Measurements from ENCODE around the gene PROX2.

The PROX2 gene

DNA sequence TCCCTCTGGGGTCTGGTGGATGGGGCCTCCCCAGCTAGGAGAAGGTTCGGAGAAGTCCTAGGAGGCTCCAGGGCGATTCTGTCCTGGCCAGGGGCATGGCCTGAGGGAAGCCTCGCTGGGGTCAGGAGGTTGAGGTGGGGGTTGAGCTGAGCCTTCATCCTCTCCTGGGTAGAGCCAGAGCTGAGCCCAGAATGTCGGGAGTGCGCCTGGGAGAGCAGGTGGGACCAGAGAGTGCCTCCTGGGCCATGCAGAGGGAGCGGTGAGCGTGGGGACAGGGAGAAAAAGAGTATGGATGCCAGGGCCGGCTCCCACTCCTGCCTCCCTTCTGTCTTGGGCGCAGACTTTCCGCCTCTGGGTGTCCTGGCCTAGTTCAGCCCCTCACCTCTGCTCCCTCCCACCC, 34.0 kb upstream of the PROX2 start:
- no peak for DNase-seq (ENCODE audit: low read depth in 2 of 2, low spot score in 1 of 2)

DNA sequence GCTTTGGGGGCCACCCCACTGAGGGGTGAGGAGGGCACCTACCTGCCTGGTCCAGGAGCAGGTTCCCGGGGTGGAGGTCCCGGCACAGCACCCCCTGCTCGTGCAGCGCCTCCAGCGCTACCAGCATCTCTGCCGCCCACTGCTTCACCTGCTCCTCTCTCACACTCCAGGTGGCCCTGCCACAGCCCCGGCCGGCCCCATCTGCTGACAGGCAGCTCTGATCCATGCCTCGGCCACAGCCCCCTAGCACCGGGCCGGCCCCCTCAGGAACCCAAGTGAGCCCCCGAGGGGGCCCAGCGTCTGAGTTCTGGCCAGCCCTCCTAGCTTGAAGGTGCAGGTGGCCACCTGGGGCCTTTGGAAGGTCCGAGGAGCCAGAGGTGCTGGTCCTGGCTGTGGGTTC, 33.6 kb upstream of the PROX2 start:
- no peak for DNase-seq (ENCODE audit: low read depth in 2 of 2, low spot score in 1 of 2)

DNA sequence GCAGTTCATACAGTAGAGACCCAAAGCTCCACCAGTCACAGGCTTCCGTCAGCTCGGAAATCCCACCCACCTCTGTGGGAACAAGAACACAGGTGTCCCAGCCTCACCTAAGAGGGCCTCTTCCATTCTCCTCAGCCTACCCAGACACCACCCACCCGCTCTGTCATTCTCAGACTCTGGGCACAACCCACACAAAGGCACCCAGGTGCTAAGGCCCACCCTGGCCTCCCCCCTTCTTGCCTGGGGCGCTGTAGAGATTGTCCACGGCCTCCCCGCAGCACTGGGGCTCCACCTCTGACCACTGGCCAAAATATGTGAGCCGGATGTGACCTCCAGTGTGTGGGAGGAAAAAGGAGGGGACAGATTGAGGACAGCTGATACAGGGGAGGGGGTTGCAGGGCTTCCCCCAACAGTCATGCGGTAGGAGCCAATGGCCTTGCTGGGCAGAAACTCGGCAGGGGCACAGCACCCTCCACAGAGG, 33.0 kb upstream of the PROX2 start:
- no peak for DNase-seq (ENCODE audit: low read depth in 2 of 2, low spot score in 1 of 2)

DNA sequence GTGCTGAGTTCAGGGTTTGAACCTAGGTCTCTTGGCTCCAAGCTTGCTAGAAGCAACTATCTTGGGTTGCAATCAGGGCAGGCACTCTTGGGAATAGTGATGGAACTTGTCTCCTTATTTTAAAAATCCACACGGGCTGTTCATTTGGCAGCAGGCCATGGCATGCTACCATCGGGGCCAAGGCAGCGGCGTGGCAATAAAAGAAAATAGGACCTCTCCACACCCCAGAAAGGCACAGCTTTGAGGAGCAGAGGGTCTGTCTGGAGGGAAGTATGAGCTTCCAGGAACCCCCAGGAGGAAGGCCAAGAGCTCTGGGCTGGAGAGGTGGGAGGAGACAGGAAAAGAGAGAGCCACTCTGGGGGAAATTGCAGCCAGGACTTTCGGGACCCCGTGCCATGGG, 31.8 kb upstream of the PROX2 start:
- DNase-seq (ENCODE audit: low read depth in 2 of 2, low spot score in 1 of 2): no peak

DNA sequence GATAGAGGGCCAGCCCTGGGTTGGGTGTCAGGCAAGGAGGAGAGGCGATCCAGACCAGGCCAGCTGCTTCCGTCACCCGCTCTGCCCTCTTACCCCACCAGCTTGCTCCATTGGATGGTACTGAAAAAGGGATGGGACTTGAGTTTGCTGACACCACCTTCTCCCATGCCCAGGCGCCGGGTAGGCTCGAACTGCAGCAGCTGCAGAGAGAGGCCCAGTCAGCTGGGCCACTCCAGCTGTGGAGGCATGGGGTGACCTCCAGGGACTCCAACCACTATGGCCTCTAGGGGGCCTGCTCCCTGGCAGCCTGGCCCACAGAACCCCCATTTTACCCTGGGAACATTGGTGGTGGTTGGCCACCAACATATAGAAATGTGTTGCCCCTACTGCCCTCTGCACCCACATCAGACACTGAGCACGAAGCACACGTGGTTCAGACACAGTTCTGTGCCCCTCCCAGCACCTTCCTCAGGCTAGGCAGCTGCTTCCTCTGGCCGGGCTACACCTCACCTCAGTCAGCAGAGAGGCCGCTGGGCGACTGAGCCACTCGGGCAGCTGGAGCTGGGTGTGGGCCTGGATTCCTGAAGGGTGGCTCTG, 31.1 kb upstream of the PROX2 start:
- DNase-seq (ENCODE audit: low read depth in 2 of 2, low spot score in 1 of 2): no peak

DNA sequence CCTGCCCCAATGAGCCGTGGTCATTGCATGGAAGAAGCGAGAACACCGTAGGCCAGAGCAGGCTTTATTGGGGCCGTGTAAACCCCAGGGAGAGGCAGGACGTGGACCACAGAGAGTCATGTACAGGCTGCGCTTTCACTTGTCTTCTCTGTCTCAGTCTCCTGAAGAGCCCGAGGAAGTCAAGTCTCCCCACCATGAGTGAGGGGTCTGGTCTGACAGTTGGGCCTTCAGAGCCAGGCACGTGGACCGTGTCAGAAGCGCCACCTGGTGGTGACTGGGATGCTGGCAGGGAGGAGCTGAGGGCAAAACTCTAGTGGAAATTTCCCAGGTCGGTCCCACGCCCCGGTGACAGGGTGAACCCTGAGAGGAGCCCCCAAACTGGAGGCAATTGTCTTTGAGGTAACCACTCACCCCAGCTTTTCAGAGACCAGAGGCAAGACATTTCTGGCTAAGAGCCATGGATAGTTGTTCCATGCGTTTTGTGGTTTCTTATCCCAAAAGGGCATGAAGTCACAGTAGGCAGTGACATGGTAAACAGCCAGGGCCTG, 29.7 kb upstream of the PROX2 start:
- peak; percentile 65 to 76 for DNase-seq (ENCODE audit: low read depth in 2 of 2, low spot score in 1 of 2)

DNA sequence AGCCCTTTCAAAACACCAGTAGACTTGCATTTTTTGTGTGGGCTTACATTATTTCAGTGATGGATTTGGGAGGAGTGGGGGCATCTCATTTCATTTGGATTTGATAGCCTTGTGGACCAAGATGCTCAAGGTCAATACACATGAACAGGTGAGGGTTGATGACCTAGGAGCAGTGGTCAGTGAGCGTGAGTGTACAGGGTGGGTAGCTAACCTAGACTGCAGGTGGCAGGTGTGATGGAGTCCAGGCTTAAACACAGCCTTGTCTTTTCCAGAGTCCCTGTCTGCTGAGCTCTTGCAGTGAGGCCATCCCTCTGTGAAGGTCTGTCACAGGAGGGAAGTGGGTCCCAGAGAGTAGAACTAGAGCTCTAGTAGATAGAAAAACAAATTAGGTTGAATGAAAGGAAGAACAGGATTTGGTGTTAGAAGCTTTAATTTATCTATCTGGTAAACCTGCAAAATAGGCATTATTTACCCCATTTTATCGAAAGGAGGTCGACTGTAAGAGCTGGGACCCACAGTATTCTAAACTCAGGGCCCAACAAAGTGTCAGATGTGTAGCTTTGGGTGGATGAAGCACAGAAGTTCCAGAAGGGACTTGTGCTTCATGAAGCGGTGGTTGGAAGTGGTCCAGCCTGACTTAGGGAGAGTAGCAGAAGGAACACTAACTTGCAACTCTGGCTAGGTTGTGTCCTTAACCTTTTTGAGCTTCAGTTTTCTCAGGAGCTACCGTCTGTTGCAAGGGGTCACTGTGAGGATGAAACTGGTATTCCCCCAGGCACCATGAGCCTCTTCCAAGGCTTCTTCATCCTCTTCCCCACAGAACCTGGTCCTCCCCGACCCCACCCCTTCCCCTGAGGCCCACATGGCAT, 28.9 kb upstream of the PROX2 start:
- no peak for DNase-seq (ENCODE audit: low read depth in 2 of 2, low spot score in 1 of 2)

DNA sequence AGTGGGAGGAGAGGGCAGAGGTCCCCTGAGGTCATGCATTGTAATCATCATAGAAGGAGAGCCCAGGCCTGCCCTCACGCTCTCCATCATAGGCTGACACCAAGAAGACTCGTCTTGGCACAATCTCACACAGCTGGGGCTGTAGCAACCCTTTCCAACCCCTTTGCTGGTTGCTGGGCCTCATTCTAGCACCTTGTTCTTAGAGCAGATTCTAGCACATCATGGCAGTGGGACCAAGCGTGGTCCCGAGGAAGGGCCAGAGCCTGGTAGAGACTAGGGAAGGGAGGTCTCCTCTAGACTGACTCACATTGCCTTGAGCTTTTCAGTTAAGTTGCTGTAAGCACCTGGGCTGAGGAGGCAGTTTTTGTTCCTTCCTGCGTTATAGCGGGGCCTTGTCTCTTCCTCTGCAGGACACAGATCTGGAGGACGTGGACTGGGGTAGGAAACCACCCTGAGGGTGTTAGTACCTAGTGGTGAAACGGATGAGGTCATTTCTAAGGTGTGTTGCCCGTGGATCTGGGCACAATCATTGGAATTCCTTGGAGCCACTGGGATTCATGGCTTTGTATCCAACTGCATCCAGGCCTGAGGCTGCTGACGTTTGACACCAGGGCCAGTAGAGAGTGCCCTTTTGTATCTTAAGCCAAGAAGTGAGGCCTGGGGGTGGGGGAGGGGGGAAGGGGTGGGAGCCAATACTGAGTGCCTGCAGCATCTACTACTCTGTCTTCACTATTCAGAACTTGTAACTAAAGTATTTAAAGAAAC, 27.2 kb upstream of the PROX2 start:
- no peak for DNase-seq (ENCODE audit: low read depth in 2 of 2, low spot score in 1 of 2)

DNA sequence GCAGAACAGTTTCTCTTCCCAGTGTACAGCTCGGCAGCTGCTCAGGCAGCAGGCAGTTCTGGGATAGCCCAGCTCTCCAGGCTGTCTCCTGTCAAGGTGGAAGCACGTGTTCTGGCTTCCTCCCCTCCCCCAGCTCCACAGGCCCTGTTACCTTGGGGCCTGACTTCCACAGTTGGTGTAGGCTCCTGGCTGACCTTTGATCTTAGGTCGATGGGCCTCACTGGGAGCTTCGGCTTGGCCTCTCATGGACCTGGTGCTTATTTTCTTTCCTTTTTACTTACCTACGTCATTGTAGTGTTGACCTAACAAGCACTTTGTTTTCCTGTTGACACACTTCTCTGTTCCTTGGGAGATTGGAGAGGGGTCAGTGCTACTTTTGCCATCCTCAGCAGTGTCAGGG, 22.7 kb upstream of the PROX2 start:
- DNase-seq (ENCODE audit: low read depth in 2 of 2, low spot score in 1 of 2): no peak

DNA sequence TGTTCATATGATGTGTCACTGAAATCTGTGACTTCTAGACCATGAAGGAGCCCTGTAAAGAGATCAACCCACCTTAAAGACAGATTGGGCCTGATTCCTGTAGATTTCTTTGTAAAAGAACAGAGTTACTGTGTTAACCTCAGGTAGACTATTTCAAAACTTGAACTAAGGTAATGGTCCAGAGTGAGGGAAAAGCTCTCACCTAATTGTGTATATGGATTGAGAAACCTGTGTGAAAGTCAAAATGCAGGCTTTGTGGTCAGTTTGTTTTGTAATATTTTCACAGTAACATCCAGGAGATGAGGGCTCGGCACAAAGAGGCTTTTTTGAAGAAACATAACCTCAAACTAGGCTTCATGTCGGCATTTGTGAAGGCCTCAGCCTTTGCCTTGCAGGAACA, 22.1 kb upstream of the PROX2 start:
- no peak for DNase-seq (ENCODE audit: low read depth in 2 of 2, low spot score in 1 of 2)

DNA sequence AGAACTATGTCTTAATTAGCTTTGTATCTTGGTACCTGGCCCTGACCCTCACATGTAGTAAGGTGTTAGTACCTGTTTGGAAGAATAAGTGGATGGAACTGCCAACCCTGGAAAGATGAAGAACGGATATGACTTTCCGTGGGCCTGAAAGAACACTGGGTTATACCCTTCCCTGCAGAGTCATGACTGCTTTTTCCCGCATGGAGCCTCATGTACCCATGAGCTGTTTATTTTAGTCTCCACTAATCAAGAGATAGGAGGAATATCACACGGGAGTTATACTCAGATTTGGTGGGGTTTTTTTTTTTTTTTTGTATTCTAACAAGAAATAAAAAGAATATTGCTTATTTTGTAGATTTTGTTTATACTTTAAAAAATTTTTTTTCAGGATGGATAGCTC, 21.7 kb upstream of the PROX2 start:
- DNase-seq (ENCODE audit: low read depth in 2 of 2, low spot score in 1 of 2): no peak

DNA sequence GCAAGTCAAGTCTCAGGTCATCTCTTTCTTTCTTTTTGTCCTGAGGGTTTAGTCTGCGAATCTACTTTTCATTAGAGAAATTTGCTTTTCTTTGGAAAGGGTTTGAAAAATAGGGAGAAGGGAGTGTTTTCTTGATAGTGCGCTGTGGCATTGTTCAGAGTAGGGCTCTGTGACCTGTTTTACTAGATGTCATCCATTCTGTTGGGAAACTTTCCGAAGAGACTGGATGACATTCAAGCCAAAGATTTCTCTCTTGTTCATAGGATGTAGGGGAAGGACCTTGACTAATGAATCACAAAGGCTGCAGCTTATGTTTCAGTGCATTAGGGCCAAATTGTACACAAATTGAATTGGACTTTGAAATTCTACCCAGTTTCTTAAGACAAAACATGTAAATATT, 20.5 kb upstream of the PROX2 start:
- DNase-seq (ENCODE audit: low read depth in 2 of 2, low spot score in 1 of 2): no peak

DNA sequence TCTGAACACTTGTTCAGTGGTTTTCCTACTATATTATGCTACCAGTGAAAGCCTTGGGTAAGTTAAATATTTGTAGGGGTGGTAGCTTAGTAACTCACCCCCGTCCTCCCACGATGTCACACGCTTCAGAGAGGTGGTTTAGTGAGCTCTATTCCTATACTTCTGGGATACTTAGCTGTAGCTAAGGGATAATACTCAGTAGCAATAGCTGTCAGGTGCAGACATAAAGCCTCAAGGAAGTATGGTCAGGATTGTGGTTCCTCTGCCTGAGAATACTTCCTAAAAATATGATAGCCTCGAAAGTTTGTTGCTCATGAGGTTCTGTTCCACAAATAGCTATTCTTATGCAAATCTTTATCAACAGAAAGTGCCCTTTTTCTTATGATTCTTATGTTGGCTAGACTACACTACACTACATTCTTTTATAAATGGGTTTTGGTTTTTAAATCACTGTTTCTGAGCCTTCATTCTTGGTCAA, 17.7 kb upstream of the PROX2 start:
- DNase-seq (ENCODE audit: low read depth in 2 of 2, low spot score in 1 of 2): no peak

DNA sequence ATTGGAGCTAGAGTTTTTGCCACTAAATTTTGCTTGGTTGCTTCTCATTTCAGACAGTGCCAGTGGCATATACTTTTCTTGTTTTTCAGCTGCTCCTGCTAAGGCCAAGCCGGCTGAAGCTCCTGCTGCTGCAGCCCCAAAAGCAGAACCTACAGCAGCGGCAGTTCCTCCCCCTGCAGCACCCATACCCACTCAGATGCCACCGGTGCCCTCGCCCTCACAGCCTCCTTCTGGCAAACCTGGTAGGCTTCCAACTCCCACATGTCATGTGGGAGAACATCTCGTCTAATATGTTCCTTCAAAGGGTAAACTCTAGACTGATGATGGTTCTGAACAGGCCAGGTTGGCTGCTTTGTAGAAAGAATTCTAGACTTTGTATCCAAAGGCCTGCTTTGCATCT, 16.8 kb upstream of the PROX2 start:
- no peak for DNase-seq (ENCODE audit: low read depth in 2 of 2, low spot score in 1 of 2)

DNA sequence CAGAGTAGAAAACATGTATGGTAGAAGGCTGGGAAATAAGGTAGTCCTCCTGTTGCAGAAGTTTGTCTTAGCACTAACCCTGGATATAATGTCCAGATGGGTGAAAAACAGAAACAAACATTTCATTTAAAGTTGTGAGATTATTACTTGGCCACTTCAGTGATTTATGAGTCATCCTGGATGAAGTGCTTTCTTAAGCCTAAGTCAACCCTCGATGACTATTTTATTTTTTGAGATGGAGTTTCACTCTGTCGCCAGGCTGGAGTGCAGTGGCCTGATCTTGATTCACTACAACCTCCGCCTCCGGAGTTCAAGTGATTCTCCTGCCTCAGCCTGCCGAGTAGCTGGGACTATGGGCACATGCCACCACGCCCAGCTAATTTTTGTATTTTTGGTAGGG, 15.9 kb upstream of the PROX2 start:
- DNase-seq (ENCODE audit: low read depth in 2 of 2, low spot score in 1 of 2): no peak

DNA sequence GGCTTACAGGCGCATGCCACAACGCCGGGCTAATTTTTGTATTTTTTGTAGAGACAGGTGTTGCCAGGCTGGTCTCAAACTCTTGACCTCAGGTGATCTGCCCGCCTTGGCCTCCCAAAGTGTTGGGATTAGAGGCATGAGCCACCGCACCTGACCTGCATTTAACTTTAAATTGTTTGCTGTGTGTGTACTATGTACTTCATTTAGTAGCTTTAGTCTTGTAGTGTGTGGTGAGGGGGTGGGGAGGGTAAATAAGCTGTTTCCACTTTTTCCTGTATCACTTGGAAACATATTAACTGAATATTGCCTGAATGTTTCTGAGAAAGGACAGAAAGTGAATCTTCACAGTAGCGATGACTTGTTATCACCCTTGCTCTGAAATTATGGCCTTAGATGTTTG, 14.3 kb upstream of the PROX2 start:
- DNase-seq (ENCODE audit: low read depth in 2 of 2, low spot score in 1 of 2): no peak

DNA sequence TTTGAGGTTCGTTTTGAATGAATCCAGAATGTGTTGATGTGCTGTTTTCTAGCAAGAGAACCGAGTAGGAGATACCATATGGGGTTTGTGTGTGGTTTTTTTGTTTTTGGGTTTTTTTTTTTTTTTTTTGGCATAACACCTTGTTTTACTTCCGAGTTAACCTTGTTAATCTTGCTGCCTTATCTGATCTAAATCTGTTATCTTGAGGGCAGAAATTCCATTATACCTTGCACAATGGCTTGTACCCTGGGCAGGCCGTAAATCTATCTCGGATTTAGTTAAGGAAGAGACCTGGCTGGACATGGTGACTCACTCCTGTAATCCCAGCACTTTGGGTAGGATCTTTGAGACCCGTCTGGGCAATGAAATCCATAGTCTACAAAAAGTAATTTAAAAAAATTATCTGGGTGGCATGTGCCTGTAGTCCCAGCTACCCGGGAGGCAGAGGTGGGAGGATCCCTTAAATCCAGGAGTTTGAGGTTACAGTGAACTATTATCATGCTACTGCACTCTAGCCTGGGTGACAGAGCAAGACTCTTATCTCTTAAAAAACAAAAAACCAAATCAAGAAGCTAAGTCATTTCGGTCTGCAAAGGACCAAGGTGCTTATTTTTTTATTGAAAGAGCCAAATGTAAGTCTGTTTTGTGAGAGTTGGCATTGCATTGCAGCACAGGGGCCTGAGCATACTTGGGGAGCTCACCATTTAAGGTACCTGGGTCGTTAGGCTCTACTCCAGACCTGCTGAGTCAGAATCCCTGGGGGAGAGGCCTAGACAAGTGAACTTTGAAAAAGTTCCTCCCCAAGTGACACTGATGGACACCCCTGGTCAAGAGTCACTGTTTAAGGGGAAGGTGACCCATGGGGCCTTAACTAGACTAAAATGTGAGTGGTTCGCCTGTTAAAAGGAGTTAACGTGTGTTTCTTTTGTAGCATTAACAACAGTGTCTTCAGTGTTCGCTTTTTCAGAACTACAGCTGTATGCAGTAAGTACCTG, 12.5 kb upstream of the PROX2 start:
- no peak for DNase-seq (ENCODE audit: low read depth in 2 of 2, low spot score in 1 of 2)

DNA sequence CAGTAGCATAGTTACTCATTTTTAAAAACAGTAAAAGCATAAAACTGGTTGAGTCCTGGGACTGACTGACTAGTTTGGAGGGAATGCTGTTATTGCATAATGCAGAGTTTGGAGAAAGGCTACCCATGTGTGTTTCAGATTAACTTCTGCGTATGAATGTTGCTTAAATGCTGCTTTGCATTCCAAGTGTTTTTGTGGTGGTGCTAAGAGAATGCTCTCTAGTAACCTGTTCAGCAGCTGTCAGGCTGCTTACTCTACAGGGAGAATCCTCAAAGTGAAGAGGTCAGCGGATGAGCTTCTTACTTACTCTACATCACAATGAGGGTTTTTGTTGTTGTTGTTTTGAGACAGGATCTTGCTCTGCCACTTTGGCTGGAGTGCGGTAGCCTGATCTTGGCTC, 10.1 kb upstream of the PROX2 start:
- DNase-seq (ENCODE audit: low read depth in 2 of 2, low spot score in 1 of 2): no peak

DNA sequence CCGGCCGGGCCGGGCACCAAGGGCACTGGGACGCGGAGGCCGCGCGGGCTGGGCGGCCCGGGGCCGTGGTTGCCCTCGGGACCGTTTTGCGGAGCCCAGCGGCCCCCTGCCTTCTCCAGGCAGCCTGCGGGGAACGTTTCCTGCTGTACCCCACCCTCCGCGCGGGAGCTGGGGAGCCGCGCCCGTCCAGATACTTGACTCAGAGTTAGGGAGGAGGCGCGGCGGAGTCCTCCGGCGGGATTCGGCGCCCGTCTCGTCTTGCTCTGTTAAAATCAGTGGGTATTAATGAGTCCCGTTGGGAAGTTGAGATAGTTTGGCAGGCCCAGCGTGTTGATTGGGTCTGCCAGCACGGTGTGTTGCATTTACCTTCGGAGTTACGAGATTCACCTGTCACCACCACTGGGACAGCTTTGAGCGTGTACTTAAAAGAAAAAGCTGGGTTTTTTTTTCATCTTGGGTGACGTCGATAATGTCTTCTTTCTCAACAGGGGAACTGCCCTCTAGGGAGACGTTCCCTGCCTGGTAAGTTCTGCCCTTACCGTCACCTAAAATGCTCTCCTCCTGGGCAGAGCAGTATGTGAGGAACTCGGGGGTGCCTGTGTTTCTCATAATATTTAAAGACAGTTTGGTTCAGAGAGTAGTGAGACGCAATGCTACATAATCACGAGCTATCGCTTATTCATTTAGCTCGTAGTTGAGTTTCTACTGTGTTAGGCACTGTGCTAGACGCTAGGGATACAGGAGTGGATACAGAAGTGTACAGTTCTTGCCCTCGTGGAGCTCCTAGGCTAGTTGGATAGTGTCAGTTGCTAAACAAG, 6.4 kb upstream of the PROX2 start:
- no peak for DNase-seq (ENCODE audit: low read depth in 2 of 2, low spot score in 1 of 2)
